C1 segment of cervical spinal cord (tissue), 14 donors: ENCODE data around the gene SNX2.
"Not testable (repeated sequence)": the region's sequence is repeated elsewhere in the genome, so short reads cannot be mapped to it uniquely, and the experiment has no call there.

Experiments
- DNase-seq, 14 donors: peaks; one replicate each; lab custom pipeline; 2025; lab: John Stamatoyannopoulos, UW

SNX2 gene, protein sequence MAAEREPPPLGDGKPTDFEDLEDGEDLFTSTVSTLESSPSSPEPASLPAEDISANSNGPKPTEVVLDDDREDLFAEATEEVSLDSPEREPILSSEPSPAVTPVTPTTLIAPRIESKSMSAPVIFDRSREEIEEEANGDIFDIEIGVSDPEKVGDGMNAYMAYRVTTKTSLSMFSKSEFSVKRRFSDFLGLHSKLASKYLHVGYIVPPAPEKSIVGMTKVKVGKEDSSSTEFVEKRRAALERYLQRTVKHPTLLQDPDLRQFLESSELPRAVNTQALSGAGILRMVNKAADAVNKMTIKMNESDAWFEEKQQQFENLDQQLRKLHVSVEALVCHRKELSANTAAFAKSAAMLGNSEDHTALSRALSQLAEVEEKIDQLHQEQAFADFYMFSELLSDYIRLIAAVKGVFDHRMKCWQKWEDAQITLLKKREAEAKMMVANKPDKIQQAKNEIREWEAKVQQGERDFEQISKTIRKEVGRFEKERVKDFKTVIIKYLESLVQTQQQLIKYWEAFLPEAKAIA

DNA sequence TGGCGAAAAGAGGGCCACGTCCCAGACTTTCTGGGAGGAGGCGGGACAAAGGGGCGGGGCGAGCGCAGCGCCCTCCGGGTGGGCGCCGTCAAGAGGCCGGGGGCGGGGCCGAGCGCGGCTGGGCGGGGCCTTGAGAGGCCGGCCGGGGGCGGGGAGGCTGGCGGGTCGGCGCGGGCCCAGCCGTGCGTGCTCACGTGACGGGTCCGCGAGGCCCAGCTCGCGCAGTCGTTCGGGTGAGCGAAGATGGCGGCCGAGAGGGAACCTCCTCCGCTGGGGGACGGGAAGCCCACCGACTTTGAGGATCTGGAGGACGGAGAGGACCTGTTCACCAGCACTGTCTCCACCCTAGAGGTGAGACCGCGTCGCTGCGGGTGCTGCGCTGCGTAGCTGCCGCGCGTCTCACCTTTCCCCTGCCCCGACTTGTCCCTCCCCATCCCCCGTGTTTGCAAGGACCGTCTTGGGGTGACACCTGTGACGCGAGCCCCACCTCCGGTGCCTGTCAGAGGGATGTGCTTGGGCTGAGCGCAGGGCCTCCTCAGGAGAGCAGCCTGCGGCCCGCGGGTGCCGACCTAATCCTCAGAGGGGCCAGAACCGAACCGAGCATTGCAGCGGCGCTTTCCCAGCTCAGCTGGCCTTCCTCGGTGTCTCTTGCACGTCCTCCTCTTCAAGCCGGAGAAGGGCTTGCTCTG, at the start of gene SNX2:
SNX2 (plus strand) TSS at position 220 of the 689 bp plus-strand sequence; CDS start at position 244, 24 bp downstream.
- DNase-seq: peak; percentile 29 to 93 (median 85)

DNA sequence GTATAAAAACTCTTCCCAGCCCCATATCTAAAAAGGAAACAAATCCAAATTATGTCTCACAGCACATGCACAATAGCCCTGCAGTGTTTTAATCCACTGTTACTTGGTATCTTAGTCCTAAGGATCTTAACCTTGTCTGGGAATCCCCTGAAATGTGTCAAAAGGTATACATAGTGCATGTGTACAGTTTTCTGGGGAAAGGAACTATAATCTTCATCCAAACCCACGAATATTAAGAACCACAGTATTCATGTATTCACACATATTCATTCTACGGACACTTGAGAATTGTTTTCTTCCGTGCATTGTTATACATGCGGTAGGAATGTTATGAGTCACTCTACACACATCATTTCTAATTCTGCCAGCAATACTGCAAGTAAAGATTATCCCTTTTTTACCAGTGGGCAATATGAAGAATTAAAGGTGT, 47.8 kb upstream of the SNX2 start:
- no peak for DNase-seq

DNA sequence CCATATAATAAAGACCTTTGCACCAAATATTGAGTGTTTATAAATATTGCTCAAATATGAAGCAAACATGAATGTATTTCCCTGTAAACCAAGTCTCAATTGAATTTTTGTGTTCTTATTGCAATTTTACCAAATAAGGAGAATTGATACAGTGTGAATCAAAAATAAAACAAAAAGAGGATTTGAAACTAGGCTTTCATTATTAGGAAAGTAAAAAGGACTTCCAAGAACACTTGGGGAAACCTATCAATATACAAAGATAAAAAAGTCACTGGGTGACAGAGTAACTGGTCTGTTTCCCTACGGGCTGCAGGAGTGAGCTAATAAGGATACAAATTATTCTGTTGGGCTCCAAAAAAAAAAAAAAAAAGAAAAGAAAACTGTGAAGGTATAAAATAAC, 44.8 kb upstream of the SNX2 start:
- DNase-seq: no peak

DNA sequence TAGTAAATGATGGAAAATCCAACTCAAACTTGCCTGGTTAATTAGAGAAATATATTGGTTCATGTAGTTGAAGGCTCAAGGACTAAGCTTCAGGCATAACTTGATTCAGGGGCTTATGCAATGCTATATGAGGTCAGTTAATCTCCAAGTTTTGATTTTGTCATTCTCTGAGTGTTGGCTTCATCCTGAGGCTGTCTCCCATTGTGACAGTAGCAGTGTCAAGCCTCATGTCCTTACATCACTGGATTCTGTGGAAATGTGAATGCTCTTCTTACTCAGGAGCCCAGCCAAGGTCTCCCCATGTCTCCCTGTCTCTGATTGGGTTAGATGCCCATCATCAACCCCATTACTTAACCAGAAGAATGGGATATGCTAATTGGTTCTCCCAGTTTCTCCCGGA, 44.4 kb upstream of the SNX2 start:
- DNase-seq: no peak

DNA sequence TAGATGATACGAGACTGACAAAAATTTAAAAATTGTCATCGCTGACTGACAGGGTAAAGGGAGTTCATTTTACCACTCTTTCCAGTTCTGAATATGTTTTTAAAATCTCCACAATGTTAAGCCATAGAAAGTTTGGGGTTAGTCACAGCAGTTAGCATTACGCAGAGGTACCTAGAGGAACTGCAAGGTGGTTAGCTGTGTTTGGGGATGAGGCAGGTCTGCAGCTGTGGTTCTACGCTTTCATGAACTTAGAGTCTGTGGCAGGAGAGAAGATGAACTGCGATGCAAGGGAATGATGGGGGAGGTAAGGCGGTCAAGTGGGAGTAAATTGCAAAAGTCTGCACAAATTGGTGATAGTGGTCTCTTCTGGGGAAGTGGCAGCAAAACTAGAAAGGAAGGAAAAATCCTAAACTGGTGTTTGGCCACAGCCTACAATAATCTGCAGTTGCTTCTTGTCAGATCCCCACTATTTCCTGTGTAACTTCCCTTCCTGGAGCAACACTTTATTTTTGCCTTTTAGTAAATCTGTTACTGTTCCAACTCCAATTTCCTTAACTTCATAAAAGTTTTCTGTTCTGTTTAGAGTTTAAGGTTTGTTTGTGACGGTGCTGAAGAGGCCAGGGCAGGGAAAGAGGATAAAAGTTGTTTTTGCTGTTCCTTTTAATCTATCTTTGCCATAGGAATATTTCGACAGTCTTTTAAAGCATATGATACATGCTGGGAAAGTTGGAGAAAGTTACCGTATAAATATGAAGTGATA, 38.6 kb upstream of the SNX2 start:
- DNase-seq: no peak

DNA sequence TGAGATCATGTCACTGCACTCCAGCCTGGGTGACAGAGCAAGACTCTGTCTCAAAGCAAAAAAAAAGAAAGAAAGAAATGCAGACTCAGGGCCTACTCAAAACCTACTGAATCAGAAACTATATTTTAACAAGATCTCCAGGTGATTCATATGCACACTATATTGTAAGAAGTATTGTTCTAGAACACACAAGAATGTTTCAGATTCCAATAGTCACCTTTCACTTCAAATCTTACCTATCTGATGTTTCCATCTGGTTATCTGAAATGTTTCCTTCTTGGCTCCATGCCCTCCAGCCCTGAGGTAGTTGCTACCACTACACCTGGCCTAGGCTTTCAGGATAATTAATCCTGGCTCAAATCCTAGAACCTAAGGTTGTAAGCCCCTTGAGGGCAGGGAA, 36.8 kb upstream of the SNX2 start:
- DNase-seq: no peak

DNA sequence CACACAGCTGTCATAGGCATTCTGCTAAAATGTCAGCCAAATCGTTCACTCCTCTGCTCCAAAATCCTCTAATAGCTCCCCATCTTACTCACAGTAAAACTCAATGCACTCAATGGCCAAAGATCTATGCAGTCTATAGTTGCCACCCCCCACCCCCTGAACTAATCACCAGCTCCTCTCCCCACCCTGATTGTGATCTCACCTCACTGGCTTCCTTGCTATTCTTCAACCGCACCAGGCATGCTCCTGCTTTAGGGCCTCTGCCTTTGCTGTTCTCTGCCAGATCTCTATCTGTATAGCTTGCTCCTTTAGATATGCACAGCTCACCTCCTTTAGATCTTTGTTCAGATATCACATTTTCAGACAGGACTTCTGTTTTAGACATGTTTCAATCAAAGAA, 33.2 kb upstream of the SNX2 start:
- DNase-seq: no peak

DNA sequence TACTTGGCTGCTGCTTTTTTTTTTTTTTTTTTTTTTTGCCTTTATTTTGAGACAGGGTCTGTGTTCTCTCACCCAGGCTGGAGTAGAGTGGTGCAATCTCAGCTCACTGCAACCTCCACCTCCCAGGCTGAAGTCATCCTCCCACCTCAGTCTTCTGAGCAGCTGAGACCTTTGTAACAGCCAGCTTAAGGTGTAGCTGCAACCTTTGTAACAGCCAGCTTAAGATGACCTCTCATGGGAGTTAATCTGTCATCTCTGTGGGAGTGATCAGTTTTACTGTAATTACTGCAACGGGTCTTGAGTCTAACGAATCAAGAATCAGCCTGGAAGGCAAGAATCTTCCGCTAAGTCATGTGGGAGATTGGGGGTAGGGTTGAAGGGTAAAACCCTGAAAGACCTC, 31.6 kb upstream of the SNX2 start:
- DNase-seq: no peak

DNA sequence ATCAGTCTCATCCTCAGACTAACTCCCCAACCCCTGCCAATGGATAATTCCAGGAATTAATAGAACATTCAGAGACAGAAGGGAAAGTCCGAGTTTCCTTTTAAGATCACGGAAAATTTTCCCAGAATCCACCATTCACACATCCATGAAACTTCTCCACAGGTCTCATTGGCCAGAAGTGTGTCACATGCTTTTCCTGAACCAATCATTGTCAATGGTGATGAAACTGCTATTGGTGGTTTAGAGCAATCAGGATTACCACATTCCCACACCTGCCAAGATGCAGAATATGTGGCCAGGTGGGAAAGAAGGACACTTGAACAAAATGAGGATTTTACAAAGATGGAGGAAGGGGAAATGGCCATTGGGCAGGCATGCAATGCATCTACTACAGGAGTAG, 29.3 kb upstream of the SNX2 start:
- no peak for DNase-seq

DNA sequence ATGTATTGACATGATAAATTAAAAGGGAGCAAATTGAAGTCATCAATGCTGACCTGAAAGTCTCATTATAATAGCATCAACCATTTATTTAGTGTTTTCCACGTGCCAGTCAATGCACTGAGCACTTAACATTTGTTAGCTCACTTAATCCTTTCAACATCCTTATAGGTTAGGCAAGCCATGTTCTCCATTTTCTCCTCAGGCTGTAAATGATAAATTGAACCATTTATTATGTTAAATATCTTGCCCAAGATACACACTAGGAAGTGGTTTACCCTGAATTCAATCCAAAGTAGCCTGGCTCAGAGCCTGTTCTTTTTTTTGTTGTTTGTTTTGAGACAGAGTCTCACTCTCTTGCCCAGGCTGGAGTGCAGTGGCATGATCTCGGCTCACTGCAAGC, 25.0 kb upstream of the SNX2 start:
- DNase-seq: no peak

DNA sequence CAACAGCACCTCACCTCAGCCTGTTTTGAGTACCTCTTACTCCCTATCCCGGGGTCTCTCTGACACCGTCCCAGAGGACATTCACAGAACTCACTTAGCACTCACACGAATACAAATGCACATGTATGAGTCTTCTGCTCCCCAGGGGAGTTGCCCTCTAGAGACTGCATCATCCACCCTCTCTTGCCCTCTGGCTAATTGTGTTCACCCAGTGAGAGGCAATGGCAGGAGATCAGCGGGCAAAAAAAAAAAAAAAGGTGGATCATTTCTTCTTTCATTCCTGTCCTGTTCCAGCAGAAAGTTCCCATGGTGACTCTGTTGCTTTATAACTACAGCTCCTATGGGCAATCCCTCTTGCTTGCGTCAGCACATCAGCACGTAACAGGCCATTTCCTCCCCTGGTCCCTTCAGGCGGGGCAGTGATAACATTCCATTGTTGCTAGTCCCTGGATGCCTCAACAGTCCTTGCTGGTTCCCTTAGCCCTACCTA, 23.5 kb upstream of the SNX2 start:
- DNase-seq: no peak

DNA sequence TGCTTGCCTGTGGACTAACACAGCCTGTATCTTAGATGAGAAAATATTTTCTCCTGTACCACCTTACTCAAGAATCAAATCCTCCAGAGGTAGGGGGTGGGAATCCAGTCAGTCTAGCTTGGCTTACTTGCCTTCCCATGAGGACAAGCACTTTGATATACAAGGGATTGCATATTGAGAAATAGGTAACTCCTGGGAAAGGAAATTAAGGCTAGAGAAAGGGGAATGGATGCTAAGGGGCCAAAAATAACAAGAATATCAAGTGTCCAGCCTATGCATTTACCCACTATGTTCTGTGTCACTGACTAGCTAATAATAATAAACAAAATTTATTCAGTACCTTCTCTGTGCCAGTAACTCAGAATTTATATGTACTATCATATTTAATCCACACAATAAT, 21.4 kb upstream of the SNX2 start:
- no peak for DNase-seq

DNA sequence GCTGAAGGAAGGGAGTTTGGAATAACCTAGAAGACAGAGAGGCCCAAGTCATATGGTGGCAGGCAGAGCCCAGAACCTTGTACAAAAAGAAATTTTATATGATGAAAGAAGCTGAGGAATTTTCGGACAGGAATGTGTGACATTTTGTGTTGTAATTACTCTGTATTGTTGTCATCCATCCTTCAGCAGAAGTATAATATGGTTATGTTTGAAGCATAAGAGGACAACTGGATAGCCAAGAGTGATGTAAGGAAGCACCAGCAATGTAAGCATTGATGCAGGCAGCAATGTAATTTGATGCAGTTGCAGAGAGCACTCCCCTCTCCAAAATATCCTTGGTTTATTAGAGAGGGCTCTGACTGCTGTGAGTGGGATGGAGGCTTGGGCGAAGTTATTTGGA, 19.1 kb upstream of the SNX2 start:
- no peak for DNase-seq

DNA sequence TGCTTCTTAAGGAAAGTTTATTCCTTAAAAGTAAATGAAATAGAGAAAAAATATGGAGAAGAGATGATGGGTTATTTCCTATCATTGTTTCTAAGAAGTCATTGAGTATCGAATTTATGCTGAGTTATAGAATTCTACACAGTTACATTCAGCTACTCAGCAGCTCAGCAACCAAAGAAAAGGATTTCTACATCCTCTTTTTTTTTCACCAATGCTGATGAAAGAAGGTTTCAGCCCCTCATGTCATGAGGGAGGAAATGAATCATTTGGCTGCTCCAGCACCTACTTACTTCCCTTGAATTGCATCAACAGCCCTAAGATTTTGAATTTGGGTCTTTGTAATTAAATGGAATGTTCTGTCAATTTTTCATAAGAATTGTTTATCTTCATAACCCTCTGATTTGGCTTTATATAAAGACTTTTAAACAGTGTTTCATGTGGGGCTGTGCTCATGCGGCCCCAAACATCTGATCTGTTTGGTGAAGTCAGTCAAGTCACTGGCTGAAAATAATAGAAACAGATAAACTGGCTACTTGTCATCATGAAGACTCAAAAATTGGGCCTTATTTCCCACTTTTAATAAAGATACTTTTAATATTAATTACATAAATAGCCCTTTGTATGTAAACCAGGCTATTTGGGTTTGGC, 18.5 kb upstream of the SNX2 start:
- DNase-seq: no peak

DNA sequence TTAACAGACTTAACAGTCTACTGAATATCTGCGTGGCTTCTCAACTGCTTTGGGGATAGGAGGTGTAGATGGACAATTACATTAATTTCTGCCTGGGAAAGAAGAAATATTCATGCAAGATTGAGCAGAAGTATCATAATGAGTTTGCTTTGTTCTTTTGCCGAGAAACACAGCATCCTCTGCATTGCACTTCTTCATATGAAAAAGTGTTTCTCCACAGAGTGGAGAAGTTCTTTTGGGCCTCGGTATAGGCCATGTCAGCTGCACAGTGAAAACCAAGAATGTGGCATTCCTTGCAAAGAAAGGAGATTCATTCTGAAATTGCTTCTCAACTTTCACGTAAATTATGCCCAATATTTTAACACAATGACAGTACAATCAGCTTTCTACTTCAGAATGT, 17.6 kb upstream of the SNX2 start:
- no peak for DNase-seq

DNA sequence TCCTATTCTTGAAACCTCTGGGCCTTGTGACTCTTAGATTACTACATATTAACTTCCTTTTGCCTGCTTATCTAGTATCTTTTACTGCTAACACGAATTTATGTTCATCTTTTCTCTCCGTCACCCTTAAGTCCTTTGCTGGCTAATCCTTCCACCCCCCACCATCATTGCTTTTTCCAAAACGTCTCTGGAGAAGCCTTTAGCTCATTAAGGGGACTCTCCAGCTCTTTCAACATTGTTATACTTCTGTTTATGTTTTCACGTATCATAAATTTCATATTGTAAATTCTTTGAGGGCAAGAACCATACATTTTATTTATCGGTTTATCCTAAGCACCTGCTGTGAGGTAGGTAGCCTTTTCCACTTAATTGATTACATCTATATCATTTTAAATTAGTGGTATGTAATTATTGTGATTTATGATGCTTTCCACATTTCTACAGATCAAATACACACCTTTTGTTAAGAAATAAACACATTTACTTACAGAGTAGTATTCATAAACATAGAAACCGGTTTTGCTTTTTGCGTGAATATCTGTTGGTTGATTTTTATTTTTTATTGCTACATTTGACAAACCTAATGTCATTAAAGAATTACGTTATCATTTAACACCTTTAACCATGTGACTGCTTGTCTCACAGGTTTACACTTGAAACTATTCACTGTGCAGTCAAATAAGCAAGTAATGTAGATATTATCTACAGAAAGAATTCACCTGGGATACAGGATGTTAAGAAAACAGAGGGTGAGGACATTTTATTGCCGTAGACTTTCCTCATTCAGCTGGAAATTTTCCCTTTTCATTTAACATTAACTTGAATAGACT, 15.4 kb upstream of the SNX2 start:
- DNase-seq: no peak

DNA sequence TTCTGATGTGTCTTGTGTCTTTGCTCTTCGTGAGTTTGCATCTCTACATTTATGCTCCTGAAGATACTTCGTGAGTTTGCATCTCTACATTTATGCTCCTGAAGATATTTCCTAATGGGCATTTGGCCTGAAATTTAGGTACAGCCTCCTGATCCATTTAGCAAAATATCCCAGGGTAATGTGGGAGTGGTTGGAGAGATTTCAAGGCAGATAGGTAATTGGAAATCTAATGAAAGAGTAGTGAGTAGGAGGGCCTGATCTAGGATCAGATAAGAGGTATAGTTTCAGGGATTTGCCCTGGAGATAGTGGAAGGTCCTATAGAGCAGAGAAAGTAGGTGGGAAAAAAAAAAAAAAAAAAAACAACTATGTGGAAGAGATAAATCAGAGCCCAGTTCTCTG, 14.6 kb upstream of the SNX2 start:
- DNase-seq: no peak

DNA sequence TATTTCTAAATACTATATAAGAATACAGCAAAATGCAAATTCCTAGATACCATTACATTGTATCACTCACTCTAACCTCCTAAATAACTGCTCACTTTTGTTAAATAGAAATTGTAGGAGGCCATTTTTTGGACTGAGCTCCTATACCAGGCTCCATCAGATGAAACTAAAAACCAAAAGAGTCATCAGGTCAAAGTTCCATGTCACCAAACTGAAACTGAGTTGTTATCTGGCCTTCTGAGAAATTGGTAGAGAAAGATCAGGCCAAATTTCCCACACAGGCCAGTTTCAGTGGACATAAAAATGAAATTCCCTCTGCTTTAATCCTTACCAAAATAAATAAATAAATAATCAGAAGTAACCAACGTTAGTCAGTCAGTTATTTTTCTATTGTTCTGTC, 13.8 kb upstream of the SNX2 start:
- no peak for DNase-seq

DNA sequence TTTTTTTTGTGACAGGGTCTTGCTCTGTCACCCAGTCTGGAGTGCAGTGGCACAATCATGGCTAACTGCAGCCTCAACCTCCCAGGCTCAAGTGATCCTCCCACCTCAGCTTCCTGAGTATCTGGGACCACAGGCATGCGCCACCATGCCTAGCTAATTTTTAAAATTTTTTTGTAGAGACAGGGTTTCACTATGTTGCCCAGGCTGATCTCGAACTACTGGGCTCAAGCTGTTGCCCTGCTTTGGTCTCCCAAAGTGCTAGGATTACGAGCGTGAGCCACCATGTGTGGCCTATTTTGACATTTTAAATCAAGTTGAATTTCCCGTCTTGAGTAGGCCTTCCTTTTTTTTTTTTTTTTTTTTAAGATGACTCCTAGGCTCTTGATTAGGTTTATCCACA, 13.0 kb upstream of the SNX2 start:
- DNase-seq: not testable (repeated sequence)

DNA sequence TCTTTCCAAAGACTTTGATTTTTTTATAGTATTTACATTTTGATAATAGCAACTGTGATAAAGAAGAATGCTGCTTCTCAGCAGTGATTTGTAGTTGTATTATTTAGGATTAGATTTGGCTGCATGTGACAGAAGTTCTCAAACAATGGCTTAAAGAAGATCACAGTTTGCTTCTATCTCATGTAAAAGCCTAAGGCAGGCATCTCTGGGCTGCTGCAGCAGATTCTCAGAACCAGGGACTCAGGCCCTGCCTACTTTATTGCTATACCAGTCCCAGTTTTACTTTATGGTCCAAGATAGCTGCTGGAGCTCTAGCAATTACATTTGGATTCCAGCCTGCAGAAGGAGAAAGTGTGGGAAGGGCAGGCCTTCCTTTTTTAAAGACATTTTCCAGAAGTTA, 8.8 kb upstream of the SNX2 start:
- DNase-seq: no peak

DNA sequence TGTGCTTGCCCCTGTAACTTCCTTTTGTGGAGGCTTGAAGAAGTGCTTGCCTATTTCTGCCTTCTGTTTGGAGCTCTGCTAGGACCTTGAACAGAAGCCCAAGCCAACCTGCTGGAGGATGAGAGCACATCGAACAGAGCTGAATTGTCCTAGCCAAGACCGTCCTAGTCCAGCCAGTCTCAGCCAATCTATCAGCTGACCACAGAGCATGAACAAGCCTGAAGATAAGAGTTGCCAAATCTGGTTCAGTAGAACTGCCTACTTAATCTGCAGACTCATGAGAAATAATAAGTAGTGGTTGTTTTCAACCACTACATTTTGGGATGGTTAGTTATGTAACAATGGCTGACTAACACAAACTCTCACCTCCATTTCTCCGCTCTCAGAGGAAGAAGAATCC, 4.4 kb upstream of the SNX2 start:
- no peak for DNase-seq
